ENCODE results near the gene EEF1G. TPM values are rescaled to one million over a fixed set of nuclear protein-coding genes. Genes with fewer than 3 reads are reported as not detected.

The EEF1G gene
- total and polyA plus RNA-seq, 2 of the 13 experiments (the other 11 are each of a cell fraction or from before 2014, with no cell fraction given) = 1,787 to 2,144 TPM

DNA sequence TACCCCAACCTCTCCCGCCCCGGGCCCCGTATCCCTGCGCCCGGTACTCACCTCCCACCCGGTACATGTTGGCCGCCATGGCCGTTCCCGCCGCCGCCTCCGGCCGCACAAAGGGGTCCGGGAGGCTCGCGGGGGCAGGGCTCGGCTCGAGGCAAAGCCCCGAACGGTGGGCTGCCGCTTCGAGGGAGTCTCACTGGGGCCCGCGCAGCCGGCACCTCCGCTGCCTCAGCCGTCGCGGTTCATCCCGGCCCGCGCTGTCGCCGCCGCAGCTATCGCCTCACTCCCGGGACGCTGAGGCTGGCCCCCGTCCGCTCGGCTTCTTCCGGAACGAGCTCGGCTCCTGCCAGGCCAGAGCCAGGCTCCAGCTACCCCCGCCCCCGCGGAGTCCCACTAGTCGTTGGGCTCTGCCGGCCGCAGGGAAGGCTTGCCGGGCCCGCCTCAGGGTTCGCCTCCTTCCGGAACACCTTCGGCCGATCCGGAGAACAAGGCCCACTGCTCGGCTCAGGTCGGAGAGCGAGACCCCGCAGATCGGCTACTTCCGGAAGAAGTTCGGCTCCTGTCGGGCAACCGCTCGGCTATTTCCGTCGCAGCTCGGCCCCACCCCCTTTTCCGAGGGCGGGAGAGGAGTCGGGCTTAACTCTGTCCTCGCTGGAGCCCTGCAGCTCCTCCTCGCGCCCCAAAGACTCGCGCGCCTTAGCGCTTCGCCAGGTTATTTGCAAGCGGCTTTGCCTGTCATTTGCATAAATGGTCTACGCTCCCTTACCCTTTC lies 27.9 kb upstream of the EEF1G start, which contains the start of gene MTA2 (continued):
- TF ChIP-seq ETV5 (CRISPR knock-in tag; IDR thresholded peaks at IDR 0.05; ENCODE audit: borderline replicate concordance) (peak; percentile 73; the same call in 1 of the 2 replicates), ZKSCAN5 (CRISPR knock-in tag; IDR thresholded peaks at IDR 0.05) (no peak), ZNF703 (CRISPR knock-in tag; IDR thresholded peaks at IDR 0.05; ENCODE audit: borderline replicate concordance) (no peak), ATM (IDR thresholded peaks at IDR 0.05; ENCODE audit: borderline replicate concordance) (no peak), TOPORS (CRISPR knock-in tag; IDR thresholded peaks at IDR 0.05) (no peak), GRHL1 (CRISPR knock-in tag; conservative IDR thresholded peaks at IDR 0.05) (no peak), FOXP4 (CRISPR knock-in tag; IDR thresholded peaks at IDR 0.05) (no peak), ZNF83 (CRISPR knock-in tag; IDR thresholded peaks at IDR 0.05; ENCODE audit: borderline replicate concordance) (peak; percentile 81; the same call in 1 of the 2 replicates), ZNF124 (CRISPR knock-in tag; IDR thresholded peaks at IDR 0.05) (peak; percentile 18; the same call in 1 of the 2 replicates), ZMYM2 (CRISPR knock-in tag; IDR thresholded peaks at IDR 0.05) (no peak), ZNF557 (CRISPR knock-in tag; IDR thresholded peaks at IDR 0.05) (no peak), TOE1 (CRISPR knock-in tag; IDR thresholded peaks at IDR 0.05) (no peak)
- TF ChIP-seq, protein P1, sequence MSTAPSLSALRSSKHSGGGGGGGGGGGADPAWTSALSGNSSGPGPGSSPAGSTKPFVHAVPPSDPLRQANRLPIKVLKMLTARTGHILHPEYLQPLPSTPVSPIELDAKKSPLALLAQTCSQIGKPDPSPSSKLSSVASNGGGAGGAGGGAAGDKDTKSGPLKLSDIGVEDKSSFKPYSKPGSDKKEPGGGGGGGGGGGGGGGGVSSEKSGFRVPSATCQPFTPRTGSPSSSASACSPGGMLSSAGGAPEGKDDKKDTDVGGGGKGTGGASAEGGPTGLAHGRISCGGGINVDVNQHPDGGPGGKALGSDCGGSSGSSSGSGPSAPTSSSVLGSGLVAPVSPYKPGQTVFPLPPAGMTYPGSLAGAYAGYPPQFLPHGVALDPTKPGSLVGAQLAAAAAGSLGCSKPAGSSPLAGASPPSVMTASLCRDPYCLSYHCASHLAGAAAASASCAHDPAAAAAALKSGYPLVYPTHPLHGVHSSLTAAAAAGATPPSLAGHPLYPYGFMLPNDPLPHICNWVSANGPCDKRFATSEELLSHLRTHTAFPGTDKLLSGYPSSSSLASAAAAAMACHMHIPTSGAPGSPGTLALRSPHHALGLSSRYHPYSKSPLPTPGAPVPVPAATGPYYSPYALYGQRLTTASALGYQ (CRISPR knock-in tag; IDR thresholded peaks at IDR 0.05) = no peak
- TF ChIP-seq, protein P2, sequence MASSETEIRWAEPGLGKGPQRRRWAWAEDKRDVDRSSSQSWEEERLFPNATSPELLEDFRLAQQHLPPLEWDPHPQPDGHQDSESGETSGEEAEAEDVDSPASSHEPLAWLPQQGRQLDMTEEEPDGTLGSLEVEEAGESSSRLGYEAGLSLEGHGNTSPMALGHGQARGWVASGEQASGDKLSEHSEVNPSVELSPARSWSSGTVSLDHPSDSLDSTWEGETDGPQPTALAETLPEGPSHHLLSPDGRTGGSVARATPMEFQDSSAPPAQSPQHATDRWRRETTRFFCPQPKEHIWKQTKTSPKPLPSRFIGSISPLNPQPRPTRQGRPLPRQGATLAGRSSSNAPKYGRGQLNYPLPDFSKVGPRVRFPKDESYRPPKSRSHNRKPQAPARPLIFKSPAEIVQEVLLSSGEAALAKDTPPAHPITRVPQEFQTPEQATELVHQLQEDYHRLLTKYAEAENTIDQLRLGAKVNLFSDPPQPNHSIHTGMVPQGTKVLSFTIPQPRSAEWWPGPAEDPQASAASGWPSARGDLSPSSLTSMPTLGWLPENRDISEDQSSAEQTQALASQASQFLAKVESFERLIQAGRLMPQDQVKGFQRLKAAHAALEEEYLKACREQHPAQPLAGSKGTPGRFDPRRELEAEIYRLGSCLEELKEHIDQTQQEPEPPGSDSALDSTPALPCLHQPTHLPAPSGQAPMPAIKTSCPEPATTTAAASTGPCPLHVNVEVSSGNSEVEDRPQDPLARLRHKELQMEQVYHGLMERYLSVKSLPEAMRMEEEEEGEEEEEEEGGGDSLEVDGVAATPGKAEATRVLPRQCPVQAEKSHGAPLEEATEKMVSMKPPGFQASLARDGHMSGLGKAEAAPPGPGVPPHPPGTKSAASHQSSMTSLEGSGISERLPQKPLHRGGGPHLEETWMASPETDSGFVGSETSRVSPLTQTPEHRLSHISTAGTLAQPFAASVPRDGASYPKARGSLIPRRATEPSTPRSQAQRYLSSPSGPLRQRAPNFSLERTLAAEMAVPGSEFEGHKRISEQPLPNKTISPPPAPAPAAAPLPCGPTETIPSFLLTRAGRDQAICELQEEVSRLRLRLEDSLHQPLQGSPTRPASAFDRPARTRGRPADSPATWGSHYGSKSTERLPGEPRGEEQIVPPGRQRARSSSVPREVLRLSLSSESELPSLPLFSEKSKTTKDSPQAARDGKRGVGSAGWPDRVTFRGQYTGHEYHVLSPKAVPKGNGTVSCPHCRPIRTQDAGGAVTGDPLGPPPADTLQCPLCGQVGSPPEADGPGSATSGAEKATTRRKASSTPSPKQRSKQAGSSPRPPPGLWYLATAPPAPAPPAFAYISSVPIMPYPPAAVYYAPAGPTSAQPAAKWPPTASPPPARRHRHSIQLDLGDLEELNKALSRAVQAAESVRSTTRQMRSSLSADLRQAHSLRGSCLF (CRISPR knock-in tag; IDR thresholded peaks at IDR 0.05; ENCODE audit: borderline replicate concordance) = no peak
- TF ChIP-seq, protein P3, sequence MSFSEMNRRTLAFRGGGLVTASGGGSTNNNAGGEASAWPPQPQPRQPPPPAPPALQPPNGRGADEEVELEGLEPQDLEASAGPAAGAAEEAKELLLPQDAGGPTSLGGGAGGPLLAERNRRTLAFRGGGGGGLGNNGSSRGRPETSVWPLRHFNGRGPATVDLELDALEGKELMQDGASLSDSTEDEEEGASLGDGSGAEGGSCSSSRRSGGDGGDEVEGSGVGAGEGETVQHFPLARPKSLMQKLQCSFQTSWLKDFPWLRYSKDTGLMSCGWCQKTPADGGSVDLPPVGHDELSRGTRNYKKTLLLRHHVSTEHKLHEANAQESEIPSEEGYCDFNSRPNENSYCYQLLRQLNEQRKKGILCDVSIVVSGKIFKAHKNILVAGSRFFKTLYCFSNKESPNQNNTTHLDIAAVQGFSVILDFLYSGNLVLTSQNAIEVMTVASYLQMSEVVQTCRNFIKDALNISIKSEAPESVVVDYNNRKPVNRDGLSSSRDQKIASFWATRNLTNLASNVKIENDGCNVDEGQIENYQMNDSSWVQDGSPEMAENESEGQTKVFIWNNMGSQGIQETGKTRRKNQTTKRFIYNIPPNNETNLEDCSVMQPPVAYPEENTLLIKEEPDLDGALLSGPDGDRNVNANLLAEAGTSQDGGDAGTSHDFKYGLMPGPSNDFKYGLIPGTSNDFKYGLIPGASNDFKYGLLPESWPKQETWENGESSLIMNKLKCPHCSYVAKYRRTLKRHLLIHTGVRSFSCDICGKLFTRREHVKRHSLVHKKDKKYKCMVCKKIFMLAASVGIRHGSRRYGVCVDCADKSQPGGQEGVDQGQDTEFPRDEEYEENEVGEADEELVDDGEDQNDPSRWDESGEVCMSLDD (CRISPR knock-in tag; IDR thresholded peaks at IDR 0.05; ENCODE audit: borderline replicate concordance) = 0 out of 2 replicates have a peak, but pooled peaks have one; percentile 34

Measured in HepG2 (cell line).